K562 (cell line): Measurements from ENCODE around the gene APOC1. TPM values are rescaled to one million over a fixed set of nuclear protein-coding genes. Genes with fewer than 3 reads are reported as not detected.

Experiments used
- CREBBP ChIP-seq: IDR thresholded peaks from one replicate; pipeline ENCODE4 v1.6.1; 2012; ENCODE audit warnings: low read depth, mild to moderate bottlenecking, control low read depth, inconsistent platforms, low read length
- CSDE1 ChIP-seq, 2 experiments: fragments of 450-650 bp; IDR thresholded peaks; 2 replicates each; pipeline ENCODE4 v1.6.1; 2016; ENCODE audit warnings: mild to moderate bottlenecking in 1 of 2
- DMBX1 ChIP-seq: fragments of 250-450 bp; sonication (Bioruptor Pico); IDR thresholded peaks from 2 replicates; pipeline ENCODE4 v1.8.0; 2022; ENCODE audit warnings: inconsistent platforms, mild to moderate bottlenecking, moderate library complexity, borderline replicate concordance
- FIP1L1 ChIP-seq: fragments of 200-400 bp; formaldehyde crosslinking; IDR thresholded peaks from 2 replicates; pipeline ENCODE4 v1.6.1; 2018; ENCODE audit warnings: mild to moderate bottlenecking, low read depth, low read length; ENCODE audit not compliant: poor library complexity, severe bottlenecking
- FOS ChIP-seq: IDR thresholded peaks from 3 replicates; pipeline ENCODE4 v1.6.1; 2011; ENCODE audit not compliant: insufficient read length; ENCODE audit errors: extremely low read depth
- HEY1 ChIP-seq: fragments of 250-450 bp; sonication (Bioruptor Pico); IDR thresholded peaks from 2 replicates; pipeline ENCODE4 v1.5.0; 2020; ENCODE audit warnings: mild to moderate bottlenecking, moderate library complexity, borderline replicate concordance
- JUN ChIP-seq, 2 experiments: sonication (generic) in 1 of 2; formaldehyde crosslinking in 1 of 2; IDR thresholded peaks; 2 replicates each; pipeline versions ENCODE4 v1.6.1 to v1.8.0; 2012 to 2022; ENCODE audit warnings: borderline replicate concordance in 2 of 2, mild to moderate bottlenecking in 2 of 2, improper control_type of control experiment in 1 of 2, low read depth in 1 of 2, low read length in 1 of 2, missing genetic modification reagents in 1 of 2
- NCOA6 ChIP-seq: fragments of 450-650 bp; IDR thresholded peaks from 2 replicates; pipeline ENCODE4 v1.6.1; 2017; ENCODE audit warnings: mild to moderate bottlenecking
- NELFE ChIP-seq: IDR thresholded peaks from 2 replicates; pipeline ENCODE4 v1.6.1; 2011; ENCODE audit warnings: mild to moderate bottlenecking; ENCODE audit not compliant: insufficient read depth, insufficient read length
- NEUROD1 ChIP-seq: fragments of 150-350 bp; IDR thresholded peaks from 2 replicates; pipeline ENCODE4 v1.6.1; 2014; ENCODE audit warnings: borderline replicate concordance, low read length, low read depth; ENCODE audit not compliant: partially characterized antibody
- NFATC3 ChIP-seq: fragments of 450-650 bp; IDR thresholded peaks from 2 replicates; pipeline ENCODE4 v1.6.1; 2017; ENCODE audit warnings: mild to moderate bottlenecking
- POU5F1 ChIP-seq: fragments of 150-350 bp; IDR thresholded peaks from 2 replicates; pipeline ENCODE4 v1.6.1; 2014; ENCODE audit warnings: borderline replicate concordance, low read length, low read depth, mild to moderate bottlenecking; ENCODE audit not compliant: partially characterized antibody
- STAG1 ChIP-seq: sonication (generic); formaldehyde crosslinking; IDR thresholded peaks from 2 replicates; pipeline ENCODE4 v1.5.0; 2020; ENCODE audit warnings: missing genetic modification reagents, borderline replicate concordance
- TCF15 ChIP-seq: fragments of 250-450 bp; sonication (Bioruptor Pico); IDR thresholded peaks from 2 replicates; pipeline ENCODE4 v1.8.0; 2022; ENCODE audit warnings: moderate library complexity, mild to moderate bottlenecking, inconsistent platforms
- THAP7 ChIP-seq: fragments of 250-450 bp; sonication (Bioruptor Pico); IDR thresholded peaks from 2 replicates; pipeline ENCODE4 v1.5.0; 2021
- ZBTB33 ChIP-seq: sonication (generic); formaldehyde crosslinking; IDR thresholded peaks from 2 replicates; pipeline ENCODE4 v1.8.1; 2023; ENCODE audit warnings: mild to moderate bottlenecking, missing genetic modification reagents
- ZBTB8A ChIP-seq: fragments of 450-650 bp; IDR thresholded peaks from 2 replicates; pipeline ENCODE4 v1.6.1; 2018; ENCODE audit warnings: mild to moderate bottlenecking, moderate library complexity; ENCODE audit not compliant: partially characterized antibody
- ZNF184 ChIP-seq: sonication (generic); formaldehyde crosslinking; IDR thresholded peaks from 2 replicates; pipeline ENCODE4 v1.5.0; 2020; ENCODE audit warnings: missing genetic modification reagents
- ZNF316 ChIP-seq: fragments of 450-650 bp; IDR thresholded peaks from 2 replicates; pipeline ENCODE4 v1.6.1; 2016
- ZNF444 ChIP-seq: fragments of 250-450 bp; sonication (Bioruptor Pico); IDR thresholded peaks from 2 replicates; pipeline ENCODE4 v1.4.0; 2020; ENCODE audit warnings: mild to moderate bottlenecking, moderate library complexity
- polyA plus RNA-seq, 8 experiments: library from polyadenylated mRNA; depleted of rRNA in 4 of 8; stranded (reverse) in 5 of 8; unstranded in 3 of 8; fragments of >200 nt; fragmentation: Nextera tagmentation in 2 of 8; fragmentation: Illumina TruSeq in 1 of 8; extraction: Ambion mirVana in 2 of 8; extraction: Trizol in 1 of 8; gene quantifications; 2 replicates each; pipeline versions ENCODE4 v1.2.1 to v1.2.3, GENCODE V29; 2011 to 2014; ENCODE audit warnings: inconsistent platforms in 1 of 8, missing spikeins in 1 of 8
- total RNA-seq, 7 experiments: library from RNA; depleted of rRNA in 6 of 7; stranded (reverse); fragments of >200 nt in 6 of 7; fragmentation: Illumina TruSeq in 2 of 7; extraction: Trizol in 2 of 7; gene quantifications; 2 replicates each; pipeline versions ENCODE4 v1.2.1 to v1.2.3, GENCODE V29; 2011 to 2021; ENCODE audit warnings: low replicate concordance in 1 of 7
- TF ChIP-seq, protein P1 (sequence below): fragments of 250-450 bp; sonication (Bioruptor Pico); IDR thresholded peaks from 2 replicates; pipeline ENCODE4 v1.4.0; 2020; ENCODE audit warnings: borderline replicate concordance
- TF ChIP-seq, protein P2 (sequence below): fragments of 450-650 bp; formaldehyde crosslinking; IDR thresholded peaks from 2 replicates; pipeline ENCODE4 v1.4.0; 2022; ENCODE audit warnings: mild to moderate bottlenecking, moderate library complexity

APOC1 gene
- total and polyA plus RNA-seq, 9 of the 15 experiments (the other 6 are each of a cell fraction or from before 2014, with no cell fraction given): 115 to 408 (median 220) TPM

- no peak for TF ChIP-seq FIP1L1
- no peak for TF ChIP-seq THAP7
- TF ChIP-seq POU5F1: peak; percentile 32
- no peak for TF ChIP-seq JUN (IDR thresholded peaks at IDR 0.05; ENCODE audit: borderline replicate concordance, low read depth, low read length)
- TF ChIP-seq JUN (CRISPR knock-in tag; IDR thresholded peaks at IDR 0.05; ENCODE audit: borderline replicate concordance): no peak
- no peak for TF ChIP-seq ZNF444 (CRISPR knock-in tag)
- no peak for TF ChIP-seq ZNF184 (CRISPR knock-in tag)
- peak; percentile 72; the same call in 1 of the 2 replicates for TF ChIP-seq STAG1
- no peak for TF ChIP-seq HEY1
- TF ChIP-seq NCOA6: no peak
- TF ChIP-seq FOS: no peak
- TF ChIP-seq NELFE: no peak
- peak; percentile 7 for TF ChIP-seq NEUROD1
- no peak for TF ChIP-seq CSDE1 (IDR thresholded peaks at IDR 0.05)
- peak; percentile 46; the same call in 1 of the 2 replicates for TF ChIP-seq ZBTB33 (CRISPR knock-in tag)
- TF ChIP-seq TCF15 (CRISPR knock-in tag): no peak
- peak; percentile 57 for TF ChIP-seq ZNF316
- TF ChIP-seq ZBTB8A: no peak
- no peak for TF ChIP-seq CREBBP
- TF ChIP-seq, protein P1, sequence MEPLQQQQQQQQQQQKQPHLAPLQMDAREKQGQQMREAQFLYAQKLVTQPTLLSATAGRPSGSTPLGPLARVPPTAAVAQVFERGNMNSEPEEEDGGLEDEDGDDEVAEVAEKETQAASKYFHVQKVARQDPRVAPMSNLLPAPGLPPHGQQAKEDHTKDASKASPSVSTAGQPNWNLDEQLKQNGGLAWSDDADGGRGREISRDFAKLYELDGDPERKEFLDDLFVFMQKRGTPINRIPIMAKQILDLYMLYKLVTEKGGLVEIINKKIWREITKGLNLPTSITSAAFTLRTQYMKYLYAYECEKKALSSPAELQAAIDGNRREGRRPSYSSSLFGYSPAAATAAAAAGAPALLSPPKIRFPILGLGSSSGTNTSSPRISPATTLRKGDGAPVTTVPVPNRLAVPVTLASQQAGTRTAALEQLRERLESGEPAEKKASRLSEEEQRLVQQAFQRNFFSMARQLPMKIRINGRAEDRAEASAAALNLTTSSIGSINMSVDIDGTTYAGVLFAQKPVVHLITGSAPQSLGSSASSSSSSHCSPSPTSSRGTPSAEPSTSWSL: no peak
- TF ChIP-seq, protein P2, sequence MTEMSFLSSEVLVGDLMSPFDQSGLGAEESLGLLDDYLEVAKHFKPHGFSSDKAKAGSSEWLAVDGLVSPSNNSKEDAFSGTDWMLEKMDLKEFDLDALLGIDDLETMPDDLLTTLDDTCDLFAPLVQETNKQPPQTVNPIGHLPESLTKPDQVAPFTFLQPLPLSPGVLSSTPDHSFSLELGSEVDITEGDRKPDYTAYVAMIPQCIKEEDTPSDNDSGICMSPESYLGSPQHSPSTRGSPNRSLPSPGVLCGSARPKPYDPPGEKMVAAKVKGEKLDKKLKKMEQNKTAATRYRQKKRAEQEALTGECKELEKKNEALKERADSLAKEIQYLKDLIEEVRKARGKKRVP (CRISPR knock-in tag): no peak
- no peak for TF ChIP-seq DMBX1 (CRISPR knock-in tag)
- TF ChIP-seq NFATC3: no peak
Measured at GRCh38 chr19:44903602-44904425, 10.6 kb upstream of the APOC1 start (continued).
